Measurements from ENCODE around the gene GPI.
"Not testable (repeated sequence)": the region's sequence is repeated elsewhere in the genome, so short reads cannot be mapped to it uniquely, and the experiment has no call there.

The GPI gene

GRCh38 chr19:34364830-34365462 is at the start of gene GPI:
Gene GPI, plus strand, starts transcription at chr19:34365196. Its CDS starts 71 bp downstream, at chr19:34365267.
- DNase-seq, result peak; percentile 34

DNA sequence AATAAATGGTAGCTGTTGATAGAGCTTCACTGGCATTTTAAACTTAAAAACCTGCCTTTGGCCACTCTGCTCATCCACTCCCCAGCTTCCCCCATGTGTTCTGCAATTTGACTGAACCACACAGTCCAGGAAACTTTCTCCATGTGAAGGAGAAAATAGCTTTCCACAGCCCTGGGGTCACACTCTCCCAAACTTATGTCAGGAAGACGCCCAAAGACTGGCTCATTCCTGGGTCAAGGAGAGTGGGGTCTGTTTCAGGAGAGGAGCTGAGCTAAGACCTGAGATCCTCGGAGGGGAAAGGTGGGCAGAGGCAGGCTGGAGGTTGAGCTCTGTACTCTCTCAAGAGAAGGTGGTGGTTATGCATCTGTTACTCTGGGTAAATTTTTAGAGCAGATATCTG is 48.7 kb upstream of the GPI start:
- no peak for DNase-seq

DNA sequence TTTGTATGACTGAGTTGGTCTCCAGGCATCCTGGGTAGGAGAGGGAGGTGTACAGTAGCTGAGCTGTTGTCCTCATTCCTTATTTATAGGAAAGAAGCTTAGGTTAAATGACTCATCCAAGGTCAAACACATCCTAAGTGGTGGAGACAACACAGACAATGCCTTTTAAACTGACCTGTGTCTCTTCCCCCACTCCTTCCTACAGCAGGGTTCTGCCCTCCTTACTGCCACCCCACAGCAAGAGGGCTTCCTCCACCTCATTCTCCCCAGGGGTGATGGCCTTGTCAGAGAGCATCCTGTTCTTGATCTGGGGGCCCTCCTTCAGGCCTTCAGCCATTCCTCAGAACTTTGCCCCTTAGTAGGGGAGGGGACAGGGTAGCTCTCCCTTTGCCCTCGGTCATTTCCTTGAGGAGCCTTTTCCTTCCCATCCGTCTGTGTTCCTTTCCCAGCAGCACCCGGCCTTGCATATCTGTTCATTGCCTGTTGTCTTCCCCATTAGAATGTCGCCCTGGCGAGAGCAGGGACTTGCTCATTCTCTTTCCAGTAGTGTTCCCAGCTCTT is 48.2 kb upstream of the GPI start:
- peak; percentile 24 for DNase-seq

DNA sequence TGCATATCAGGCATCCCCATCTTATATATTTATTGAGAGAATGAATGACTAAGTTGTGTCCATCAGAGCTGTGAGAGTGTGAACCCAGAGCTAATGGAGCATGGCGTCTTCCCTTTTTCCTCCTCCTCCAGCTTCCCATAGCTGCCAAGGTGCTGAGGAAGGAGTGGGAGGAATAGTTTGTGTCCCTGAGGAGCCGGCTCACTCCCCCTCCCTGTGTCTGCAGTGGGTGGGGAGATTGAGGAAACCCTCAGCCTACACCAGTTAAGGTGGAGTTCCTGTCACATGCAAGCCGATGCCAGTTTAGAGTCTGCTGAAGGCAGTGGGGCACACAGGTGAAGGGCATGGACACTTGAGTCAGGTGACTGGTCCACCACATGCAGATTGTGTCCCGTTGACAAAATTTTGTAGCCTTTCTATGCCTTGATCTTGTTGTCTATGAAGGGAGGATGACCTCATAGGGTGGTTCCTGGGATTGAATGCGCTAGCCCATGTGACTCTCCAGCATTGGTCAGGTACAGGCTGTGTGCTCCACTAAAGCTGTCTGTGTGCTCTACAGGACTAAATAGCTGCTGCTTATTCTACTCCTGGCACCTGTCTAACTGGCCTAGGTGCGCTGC is 47.6 kb upstream of the GPI start:
- peak; percentile 56 for DNase-seq

GRCh38 chr19:34319230-34319585 is 45.8 kb upstream of the GPI start:
- no peak for DNase-seq

DNA sequence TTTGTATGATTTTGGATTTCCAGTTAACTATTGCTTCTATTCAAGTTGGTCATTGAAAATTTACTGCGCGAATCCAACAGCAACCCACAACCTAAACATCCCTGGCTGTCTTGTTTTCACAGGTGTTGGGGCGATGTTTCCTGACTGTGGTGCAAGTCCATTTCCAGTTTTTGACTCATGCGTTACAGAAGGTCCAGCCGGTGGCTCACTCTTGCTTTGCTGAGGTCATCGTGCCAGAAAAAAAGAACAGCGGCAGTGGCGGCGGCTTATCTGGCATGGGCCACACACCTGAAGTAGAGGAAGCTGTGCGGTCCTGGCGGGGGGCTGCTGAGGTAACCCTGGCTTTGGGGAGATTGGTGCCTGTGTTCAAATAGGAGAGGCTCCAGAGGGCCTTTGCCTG is 45.2 kb upstream of the GPI start:
- DNase-seq, result no peak

DNA sequence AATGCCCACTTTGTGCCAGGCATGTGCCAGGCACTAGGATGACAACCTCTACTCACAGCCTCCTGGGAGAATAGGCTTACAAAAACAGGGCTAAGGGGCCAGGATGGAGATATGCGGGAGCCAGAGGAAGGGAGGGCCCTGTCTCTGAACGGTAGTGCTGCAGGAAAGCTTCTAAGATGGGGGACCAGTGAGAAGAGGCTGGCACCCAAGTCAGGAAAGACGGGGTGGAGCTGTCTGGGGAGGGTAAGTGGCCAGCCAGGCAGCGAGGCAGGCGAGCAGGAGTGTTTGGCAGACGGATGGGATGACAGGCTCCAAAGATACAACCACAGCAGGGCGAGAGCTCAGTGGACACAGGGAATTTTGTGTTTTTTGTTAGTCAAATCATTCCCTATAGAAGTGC is 44.7 kb upstream of the GPI start:
- no peak for DNase-seq

DNA sequence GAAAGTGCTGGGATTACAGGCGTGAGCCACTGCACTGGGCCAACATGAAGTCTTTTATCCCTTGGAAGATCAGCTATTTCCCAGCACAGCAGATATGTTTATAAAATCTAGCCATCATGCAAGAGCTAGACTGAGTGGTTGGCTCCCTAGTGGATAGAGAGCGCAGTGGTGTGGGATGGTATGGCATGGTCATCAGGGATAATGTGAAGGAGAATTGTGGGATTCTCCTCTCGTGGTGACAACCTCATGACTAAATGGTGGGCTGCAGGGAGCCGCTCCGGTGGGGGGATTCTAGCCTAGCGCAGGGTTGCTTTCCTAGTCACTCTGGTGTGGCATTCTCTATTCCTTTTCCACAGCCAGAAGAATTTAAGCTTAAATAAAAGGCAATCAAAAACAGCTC is 43.3 kb upstream of the GPI start:
- DNase-seq, result no peak

DNA sequence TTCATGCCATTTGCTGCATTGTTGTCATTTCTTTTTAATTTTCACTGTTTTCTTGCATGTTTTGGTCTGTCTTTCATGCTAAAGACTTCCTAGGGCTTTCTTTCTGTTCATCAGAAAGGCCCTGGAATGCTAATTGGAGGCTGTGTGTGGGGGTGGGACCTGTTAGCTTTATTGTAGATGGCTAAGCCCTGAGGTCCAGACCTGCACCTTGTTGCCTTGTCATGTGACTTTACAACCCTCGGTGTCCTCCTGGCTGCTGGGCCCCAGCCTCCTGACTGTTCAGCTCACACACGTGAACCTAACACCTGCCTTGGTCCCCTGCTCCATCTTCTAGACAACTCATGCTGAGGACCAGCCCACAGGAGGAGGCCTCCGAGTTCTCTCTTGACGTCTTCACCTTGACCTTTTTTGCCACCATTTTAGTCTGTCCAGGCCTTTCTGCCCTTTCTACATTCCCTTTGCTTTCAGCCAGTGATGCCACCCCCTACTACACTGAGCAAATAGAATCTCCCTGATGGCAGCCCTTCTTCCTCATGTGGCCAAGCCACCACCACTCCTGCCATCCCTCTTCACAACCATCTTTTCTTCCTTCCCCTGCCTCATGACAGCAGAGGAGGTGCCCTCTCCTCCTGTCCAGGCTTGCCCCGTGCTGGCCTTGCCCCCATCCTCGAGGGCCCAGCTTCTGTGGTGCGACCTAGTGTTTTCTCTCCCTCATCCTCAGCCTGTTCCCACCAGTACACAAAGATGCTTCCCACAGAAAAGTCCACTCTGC is 41.4 kb upstream of the GPI start:
- no peak for DNase-seq

GRCh38 chr19:34324320-34324719 is 40.7 kb upstream of the GPI start:
- no peak for DNase-seq

- DNase-seq, result no peak
These were observed 39.8 kb upstream of the GPI start for GRCh38 chr19:34325181-34325580.

DNA sequence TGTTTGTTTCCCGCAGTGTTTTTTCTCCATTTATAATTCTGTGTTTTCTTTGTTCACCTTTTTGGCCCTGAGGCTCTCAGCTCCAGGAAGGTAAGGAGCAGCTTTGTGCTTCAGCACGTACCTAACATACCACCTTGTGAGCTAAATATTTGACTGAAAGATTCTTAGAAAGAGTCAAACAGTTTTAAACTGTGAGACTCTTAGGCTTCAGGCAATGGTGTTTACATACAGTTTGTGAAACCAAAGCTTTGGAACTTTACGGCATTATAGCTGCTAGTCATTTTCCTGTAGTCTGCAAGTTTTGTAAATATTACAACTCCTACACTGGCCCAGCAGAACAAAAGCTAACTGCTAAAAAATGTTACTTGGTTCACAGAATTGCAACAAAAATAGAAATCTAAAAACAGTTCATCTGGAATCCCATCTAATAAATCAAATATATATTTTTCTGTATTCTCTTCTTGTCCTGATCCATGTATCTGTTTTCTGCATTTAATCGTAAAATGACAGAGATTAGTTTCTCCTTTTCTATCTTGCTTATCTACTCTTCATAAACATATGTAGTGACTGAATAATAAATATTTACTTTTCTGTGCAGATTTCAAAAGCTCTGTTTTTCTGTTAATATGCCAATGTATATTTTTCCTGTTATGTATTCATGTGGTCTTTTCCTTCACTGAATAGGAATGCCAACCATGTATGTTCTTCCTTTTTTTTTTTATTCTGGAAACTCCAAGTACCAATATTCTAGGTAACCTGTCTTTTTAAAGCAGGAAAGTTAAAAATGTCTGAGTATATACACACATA is 38.8 kb upstream of the GPI start:
- no peak for DNase-seq

DNA sequence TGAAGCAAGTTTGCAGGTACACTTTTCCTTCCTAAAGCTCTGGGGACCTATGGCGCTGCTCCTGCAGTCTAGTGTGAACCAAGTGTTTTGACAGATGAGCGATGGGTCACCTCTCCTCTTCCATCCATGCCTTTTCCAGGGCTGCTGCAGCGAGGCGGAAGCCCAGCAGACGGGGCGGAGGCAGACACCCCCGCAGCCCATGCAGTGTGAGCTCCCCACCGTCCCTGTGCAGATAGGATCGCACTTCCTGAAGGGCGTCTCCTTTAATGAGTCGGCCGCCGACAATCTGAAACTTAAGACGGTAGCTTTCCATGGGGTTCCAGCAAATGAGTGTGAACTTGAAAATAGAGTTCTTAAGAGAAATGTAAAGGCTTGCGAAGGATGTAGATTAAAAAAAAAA is 37.1 kb upstream of the GPI start:
- DNase-seq, result no peak

- no peak for DNase-seq
These were observed 36.0 kb upstream of the GPI start for GRCh38 chr19:34328982-34329381.

DNA sequence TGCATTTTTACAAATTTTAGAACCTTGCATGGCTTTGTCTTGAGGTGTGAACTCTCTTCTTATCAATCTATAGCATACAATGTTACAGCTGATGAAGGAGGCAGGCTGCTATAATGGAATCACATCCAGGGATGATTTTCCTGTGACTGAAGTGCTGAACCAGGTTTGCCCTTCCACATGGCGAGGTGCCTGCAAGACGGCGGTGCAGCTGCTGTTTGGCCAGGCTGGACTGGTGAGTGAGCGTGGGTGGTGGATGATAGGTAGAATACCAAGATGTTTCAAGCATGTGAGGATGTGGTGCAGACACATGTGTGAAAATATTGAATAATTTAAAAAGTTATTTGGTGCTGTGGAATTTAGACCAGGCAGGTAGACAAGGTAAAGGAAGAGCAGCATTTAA is 34.9 kb upstream of the GPI start:
- no peak for DNase-seq

GRCh38 chr19:34330596-34330995 is 34.4 kb upstream of the GPI start:
- DNase-seq, result not testable (repeated sequence)

- not testable (repeated sequence) for DNase-seq
These were observed 33.4 kb upstream of the GPI start for GRCh38 chr19:34331596-34331995.

GRCh38 chr19:34332027-34332760 is 32.8 kb upstream of the GPI start:
- no peak for DNase-seq

DNA sequence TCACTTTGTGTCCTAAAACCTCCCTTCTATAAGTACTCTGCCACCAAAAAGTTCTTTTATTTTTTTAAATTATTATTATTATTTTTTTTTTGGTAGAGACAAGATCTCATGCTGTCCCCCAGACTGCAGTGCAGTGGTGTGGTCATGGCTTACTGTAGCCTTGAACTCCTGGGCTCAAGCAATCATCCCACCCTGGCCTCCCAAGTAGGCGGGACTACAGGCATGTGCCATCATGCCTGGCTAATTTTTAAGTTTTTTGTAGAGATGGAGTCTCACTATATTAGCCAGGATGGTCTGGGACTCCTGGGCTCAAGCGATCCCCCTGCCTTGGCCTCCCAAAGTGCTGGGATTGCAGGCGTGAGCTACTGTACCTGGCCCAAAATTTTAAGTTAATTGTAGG is 29.1 kb upstream of the GPI start:
- no peak for DNase-seq

DNA sequence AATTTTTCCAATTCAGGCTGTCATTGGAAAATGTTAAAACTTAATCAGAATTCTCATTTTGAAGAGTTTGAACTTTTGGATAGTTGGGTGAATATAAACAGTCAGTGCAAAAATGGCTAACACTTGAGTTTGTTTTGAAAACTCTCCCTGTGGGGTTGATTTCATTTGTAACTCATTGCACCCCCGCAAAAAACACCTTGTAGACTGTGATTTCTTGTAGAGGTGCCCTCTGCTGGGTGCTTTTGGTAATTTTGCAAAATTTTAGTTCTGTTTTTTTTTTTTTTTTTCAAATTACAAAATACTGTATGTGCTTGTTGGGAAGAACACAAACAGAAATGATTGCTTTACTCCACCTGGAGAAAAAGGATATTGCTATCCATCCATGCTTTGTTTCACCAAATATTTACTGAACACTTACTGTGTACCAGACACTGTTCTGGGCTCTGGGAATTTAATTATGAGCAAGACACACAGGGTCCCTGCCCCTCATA is 28.2 kb upstream of the GPI start:
- DNase-seq, result no peak

GRCh38 chr19:34337739-34338138 is 27.3 kb upstream of the GPI start:
- DNase-seq, result no peak
